GM12873 (cell line): ENCODE results near the gene POFUT1.

Experiments
- CTCF ChIP-seq: IDR thresholded peaks from 2 replicates; pipeline ENCODE4 v1.5.1; 2012; ENCODE audit warnings: low read depth, mild to moderate bottlenecking, moderate library complexity, low read length, control low read depth; ENCODE audit not compliant: insufficient read depth; ENCODE audit errors: missing control alignments

Gene POFUT1

GRCh38 chr20:32285082-32285620 lies 77.5 kb downstream of the POFUT1 start:
- no peak for TF ChIP-seq CTCF

GRCh38 chr20:32285621-32286371 lies 78.1 kb downstream of the POFUT1 start:
- TF ChIP-seq CTCF, result no peak

- TF ChIP-seq CTCF, result no peak
Observed at GRCh38 chr20:32287231-32287638, 79.6 kb downstream of the POFUT1 start.
